NK-92 (cell line): ENCODE data around the gene WDR83.
"Not testable (repeated sequence)": the region's sequence is repeated elsewhere in the genome, so short reads cannot be mapped to it uniquely, and the experiment has no call there.

ENCODE experiments used
- DNase-seq: peaks from one replicate; lab custom pipeline; 2025; ENCODE audit not compliant: unreplicated experiment; lab: John Stamatoyannopoulos, UW

WDR83 gene

DNA sequence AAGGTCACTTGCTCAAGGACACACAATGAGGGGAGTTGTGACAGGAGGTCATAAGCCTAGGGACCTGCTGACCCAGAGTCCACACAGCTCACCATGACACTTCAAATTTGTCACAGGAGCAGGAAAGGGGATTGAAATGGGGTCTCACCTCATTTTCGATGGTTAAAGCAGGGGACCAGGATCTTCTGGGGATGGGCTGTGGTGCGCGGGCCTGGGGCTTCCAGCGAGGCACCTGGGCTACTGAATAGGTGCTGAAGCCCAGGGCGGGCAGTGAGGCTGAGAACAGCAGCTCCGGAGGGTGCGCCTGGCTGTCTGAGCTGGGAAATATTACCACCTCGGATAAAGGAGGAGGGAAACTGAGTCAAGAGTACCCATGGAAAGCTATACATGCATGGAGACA, 11.1 kb upstream of the WDR83 start:
- no peak for DNase-seq

DNA sequence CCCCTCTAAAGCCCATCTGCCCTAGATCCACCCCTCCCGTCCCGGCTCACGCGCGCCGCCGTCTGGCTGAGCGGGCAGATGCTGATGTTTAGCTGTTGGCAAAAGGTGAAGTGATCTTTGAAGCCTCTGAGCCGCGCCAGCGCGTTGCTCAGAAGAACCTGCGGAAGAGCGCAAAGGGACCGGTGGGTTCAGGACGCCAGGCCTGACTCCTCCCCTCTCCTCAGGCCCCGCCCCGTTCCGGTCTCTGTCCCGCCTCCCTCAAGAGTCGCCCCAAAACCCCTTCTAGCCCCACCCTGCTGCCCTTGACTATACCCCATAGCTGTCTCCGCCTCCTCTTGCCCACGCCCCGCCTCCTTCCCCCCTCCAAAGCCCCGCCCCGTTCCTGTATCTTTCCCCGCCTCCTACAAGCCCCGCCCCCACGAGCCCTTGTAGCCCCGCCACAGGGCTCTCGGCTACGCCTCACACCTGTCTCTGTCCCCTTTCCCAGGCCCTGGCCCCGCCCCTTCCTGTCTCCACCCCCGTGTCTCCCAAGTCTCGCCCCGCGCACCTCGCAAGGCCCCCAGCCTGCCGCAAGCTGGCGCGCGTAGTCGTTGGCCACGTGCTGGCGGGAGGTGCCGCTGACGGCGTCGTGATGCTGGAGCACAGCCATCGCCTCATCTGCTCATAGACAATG, 9.6 kb upstream of the WDR83 start:
- no peak for DNase-seq

DNA sequence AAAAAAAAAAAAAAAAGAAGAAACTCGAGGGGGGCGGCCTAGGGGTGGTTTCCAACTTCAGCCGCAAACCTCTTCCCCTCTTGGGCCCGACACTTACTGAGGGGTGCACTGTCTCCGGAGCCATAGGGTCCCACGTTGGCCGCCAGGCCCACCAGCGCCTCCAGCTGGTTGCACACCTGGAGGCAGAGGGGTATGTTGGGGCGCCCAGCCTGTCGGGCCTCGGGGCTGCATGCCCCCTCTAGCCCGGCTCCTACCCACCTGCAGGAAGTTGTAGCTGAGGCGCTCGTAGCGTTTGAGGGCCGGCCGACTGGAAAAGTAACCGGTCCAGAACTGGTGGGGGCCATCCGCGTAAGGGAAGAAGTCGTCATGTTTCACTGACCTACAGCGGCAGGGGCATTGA, 8.6 kb upstream of the WDR83 start:
- DNase-seq = no peak

DNA sequence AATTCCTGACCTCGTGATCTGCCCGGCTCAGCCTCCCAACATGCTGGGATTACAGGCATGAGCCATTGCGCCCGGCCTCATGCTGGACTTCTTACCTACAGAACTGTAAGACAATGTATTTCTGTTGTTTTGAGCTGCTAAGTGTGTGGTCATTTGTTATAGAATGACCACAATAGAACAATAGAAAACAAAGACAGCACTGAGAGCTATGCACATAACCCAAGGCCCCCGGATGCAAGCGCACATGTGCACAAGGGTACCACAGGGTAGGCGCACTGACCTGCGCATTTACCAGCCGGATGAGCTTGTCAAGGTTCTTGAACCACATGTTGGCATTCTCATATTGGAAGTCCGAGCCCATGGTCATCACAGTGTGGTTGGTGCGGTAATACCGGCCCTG, 5.6 kb upstream of the WDR83 start:
- no peak for DNase-seq

DNA sequence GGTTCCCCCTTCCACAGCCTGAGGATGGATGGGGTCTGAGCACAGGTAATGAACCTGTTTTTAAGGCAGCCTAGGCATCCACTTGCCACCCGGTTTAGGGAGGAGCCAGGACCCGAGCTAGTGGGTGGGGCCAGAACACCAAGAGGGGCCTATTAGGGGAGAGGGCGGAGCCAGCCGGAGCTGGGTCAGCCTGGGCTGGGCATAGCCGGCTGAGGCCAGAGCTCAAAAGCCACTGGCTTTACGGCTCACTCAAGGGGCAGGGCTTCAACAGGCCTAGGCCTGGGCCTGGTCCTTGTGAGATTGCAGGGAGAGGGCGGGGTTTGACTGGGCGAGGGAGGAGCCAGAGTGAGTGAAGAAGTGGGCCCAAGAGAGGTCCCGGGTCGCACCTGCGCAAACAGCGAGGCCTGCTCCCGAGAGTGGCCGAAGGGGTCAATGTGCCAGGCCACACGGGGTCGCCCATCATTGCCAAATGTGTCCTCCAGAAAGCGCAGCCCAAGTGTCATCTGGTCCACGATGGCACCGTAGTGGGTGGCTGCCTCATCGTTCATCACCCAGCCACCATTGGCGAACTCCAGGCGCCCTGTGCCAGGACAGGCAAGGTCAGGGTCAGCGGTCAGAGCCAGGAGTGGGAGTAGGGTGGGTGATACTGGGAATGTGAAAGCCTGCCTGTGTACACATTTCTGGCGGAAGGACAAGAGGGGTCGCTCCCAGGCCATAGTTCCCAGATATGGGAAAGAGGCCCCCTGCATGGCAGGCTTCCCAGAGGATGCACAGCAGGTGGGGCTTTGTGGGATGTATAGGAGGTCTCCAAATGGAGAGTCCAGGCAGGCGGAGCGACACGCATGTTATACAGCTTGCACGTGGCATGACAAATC, 2.0 kb upstream of the WDR83 start:
- DNase-seq = no peak

DNA sequence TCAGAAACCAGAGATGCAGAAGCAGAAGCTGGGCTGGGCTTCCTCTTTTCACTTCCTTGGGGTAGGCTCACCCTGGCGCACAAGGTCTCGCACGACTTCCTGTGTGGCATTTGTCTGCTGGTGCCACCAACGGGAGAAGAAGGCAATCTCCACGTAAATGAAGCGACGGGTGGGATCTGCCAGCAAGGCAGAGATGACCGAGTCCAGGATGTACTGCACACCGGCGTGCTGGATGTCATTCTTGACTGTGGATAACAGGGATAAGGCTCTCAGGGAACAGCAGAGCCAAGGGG, 1.4 kb upstream of the WDR83 start:
- no peak for DNase-seq

DNA sequence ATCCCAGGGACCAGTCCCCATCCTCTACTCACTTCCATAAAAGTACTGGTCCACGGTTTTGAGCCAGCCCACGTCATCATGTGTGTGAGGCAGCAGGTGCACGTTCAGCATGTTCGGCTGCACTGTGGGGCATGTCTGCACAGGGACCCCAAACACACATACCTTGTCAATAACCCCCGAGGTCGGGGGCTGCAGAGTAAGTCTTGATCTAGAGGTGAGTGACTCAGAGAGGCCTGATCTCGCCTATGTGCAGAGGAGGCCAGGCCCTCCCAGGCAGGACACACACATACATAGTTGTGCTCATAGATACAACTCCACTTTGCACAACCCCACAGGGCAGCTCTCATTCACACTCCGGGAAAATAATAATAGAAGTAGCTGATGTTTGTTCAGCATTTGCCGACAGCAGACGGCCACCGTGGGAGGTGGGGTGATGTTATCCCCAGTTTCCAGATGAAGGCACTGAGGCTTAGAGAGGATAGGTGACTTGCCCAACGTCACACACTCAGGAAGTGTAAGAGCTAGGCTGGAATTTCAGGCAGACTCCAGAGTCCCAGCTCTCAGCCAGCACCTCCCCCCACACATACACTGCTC, 839 bp upstream of the WDR83 start:
- no peak for DNase-seq

DNA sequence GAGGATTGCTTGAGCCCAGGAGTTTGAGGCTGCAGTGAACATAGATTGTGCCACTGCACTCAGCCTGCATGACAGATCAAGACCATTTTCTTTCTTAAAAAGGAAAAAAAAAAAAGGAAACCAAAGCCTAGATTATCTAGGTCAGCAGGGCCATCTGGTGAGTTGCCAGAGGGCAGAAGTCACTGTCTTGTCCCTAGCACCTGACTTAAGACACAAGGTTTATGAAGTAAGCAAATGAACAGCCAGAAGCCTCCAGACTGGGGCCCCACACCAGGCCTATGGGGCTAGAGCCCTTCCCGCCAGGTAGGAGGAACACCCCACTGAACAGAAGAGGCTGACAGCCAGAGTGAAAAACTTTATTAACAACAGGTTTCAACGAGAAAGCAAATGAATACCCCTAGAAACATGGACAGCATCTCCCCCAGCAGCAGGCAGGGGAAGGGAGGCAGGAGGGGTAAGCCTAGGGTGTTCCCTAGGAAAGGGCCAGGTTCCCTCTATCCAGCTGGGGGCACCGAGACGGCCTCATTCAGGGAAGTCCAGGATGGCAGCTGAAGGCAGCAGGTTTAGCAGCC, 1.2 kb downstream of the WDR83 start:
- DNase-seq = no peak

DNA sequence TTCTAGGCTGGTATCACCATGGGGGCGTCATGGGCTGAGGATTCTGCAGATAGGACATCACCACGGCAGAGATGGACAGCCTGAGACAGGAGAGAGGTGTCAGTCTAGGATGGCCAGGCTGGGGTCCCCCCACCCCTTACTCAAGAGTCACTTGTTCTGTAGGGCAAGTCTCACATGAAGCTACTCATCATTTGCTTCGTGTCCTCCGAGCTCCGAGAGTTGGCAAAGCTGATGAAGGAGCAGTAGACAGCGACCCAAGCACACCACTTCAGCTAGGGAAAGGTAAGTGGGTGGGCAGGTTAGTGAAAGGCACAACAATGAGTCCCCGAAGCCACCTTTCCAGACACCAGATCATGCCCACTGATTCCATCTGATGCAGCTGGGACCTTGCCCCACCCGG, 1.7 kb downstream of the WDR83 start:
- DNase-seq = no peak

DNA sequence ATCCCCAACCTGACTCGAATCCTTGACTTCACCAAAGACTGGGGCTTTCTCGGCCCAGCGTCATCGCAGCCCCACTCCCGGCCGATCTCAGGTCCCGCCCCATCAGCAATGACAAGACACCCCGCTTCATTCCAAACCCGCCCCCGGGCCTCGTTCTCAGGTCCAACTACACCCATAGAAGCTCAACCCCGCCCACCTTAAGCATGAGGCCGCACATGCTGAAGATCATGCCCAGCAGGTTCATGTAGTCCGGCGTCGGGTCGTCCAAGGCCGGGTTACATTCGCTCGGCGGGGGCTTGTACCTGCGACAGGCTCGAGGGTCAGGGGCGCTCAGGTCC, 2.3 kb downstream of the WDR83 start:
- no peak for DNase-seq

DNA sequence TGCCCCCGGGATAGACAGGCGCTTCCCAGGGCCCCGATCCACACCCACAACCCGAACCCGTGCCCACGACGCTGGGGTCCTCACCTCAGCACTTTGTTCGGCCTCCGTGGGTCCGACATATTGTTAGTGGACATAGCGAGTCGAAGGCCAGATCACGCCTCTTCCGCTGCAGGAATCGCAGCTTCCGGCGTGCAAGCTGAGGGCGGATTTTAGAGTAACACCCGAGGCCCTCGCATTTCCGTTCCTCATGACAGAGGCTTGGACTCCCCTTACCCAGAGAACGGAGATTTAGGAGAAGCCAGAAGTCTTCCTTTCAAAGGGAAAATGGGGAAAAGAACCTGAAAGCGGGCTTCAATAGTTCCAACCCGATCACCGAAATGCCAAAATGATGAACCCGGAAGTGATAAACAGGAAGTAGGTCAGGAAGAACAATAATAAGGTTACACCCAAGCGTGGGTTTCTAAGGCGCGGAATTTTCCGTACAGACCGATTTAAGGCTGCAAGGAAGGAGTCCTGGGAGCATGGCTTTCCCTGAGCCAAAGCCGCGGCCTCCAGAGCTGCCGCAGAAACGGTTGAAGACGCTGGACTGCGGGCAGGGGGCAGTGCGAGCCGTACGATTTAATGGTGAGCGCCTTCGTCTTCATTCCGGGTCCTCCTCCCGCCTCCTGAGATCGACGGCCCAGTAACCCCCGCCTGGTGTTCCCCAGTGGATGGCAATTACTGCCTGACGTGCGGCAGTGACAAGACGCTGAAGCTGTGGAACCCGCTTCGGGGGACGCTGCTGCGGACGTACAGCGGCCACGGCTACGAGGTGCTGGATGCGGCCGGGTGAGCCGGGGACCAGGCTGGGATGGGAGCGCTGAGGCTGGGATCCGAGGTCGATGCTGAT, 2.9 kb downstream of the WDR83 start:
- no peak for DNase-seq

DNA sequence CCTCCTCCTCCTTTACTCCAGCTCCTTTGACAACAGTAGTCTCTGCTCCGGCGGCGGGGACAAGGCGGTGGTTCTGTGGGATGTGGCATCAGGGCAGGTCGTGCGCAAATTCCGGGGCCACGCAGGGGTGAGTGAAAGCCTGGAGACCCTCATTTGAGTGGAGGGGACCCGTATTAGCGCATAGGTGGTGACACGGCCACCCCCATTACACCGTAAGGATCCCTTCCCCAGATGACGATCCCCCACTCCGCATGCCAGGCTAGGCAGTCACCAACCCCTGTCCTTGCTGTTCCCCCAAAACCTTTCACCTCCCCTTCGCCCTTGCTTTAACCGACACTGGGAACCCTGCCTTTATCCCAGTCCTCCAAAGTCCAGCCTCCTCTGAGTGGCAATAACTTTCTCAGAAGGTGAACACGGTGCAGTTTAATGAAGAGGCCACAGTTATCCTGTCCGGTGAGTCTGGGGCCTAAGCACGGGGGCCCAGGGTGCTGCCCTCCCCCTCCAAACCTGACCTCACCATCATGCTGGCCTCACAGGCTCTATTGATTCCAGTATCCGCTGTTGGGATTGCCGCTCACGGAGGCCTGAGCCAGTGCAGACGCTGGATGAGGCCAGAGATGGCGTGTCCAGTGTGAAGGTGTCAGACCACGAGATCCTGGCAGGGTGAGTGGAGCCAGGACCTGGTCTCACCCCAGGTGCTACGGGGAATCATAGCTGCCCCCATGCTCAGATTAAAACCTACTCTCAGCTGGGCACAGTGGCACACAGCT, 3.7 kb downstream of the WDR83 start:
- no peak for DNase-seq

DNA sequence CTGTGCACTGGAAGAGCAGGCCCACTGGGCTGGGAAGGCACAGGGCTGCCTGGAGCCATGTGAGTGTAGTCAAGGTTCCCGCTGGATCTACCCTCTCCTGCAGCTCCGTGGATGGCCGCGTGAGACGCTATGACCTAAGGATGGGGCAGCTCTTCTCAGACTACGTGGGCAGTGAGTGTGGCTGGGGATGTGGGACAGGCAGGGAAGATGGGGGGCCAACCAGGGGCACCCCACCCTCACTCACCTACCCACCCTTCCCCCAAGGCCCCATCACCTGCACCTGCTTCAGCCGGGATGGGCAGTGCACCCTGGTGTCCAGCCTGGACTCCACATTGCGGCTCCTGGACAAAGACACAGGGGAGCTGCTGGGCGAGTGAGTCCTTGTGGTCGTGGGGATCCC, 6.1 kb downstream of the WDR83 start:
- DNase-seq = no peak

DNA sequence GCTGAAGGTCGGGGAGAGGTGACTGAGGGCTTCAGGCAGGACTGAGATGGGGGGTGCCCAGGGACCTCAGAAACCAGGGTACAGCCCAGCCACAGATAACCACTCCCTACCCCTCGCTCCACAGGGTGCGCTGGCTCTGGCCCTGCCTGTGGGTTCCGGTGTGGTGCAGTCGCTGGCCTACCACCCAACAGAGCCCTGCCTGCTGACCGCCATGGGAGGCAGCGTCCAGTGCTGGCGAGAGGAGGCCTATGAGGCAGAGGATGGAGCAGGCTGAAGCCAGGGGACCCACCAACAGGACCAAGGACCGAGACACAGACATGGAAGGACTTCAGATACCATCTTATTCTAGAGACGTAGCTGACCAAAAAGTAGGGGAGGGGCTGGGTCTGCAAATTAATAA, 8.8 kb downstream of the WDR83 start:
- DNase-seq = no peak

DNA sequence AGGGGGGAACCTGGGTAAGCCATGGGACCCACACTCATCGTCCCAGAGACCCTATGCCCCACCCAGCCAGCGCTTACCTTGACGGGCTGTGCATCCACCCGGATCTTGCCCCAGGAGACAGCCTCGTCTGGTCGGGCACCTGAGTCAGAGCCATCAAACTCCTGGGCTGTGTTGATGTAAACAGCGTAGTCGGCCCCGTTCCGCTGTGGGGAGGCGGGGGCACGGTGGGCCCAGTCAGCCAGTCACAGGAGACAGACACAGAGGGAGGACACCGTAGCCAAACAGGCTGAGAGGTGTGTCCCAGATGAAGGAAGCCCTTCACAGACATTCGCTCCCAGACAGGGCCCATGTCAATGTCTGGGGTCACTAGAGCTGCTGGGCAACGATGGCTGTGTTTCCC, 9.3 kb downstream of the WDR83 start:
- DNase-seq = no peak

DNA sequence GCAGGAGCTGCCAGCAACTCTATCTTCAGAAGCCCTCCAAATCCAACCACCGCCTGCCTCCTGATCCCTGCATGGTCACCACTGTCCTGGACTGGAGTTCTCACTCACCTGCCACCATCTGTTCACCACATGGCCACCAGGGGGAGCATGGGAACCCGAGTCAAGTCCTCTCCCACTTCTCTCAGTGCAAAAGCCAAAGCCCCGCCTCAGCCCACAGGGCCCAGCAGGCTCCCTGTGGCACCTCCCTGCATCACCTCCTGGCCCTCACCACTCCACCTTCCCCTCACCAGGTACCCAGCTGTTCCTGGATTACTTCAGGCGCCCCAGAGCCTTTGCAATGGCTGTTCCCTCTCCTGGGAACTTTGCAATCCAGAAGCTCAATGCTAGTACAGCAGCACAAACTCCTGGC, 9.8 kb downstream of the WDR83 start:
- DNase-seq = no peak

DNA sequence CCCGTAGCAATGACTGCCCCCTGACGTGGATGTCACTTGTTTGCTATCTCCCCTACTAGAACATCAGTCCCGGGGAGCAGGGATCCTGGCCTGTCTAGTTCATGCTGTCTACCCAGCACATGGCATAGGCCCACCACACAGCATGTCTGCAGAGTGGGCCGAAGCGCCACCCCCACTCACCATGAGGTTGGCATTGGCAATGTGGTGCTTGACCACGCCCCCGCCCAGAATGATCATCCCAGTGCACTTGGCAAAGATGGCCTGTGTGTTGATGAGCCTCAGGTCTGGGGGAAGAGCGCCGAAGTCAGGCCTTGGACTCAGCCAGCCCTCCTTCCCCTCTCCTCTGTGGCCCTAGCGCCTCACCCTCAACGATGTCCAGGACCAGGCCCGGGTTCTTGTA, 10.3 kb downstream of the WDR83 start:
- no peak for DNase-seq

DNA sequence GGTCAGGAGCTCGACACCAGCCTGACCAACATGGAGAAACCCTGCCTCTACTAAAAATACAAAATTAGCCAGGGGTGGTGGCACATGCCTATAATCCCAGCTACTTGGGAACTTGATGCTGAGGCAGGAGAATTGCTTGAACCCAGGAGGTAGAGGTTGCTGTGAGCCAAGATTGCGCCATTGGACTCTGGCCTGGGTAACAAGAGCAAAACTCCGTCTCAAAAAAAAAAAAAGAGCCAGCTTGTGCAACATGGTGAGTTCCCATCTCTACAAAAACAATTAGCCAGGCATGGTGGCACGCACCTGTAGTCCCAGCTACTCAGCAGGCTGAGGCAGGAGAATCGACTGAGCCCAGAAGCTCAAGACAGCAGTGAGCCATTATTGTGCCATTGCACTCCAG, 11.4 kb downstream of the WDR83 start:
- DNase-seq = not testable (repeated sequence)

DNA sequence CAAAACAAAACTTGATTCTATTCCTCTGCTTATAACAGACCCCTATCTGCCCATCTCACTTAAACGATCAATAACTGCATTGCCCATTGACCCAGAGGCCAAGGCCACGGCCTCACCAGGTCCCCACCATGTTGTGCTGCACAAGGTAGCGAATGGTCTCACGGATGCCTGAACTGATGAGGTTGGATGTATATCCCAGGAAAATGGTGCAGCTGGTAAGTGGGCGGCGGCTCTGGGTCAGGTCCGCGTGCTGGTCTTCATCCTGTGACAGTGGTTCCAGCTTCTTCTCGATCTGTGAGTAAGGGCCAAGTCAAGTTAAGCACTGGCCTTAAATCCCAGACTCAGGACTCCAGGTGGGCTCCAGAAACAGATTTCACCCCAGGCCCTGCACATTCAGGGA, 13.4 kb downstream of the WDR83 start:
- no peak for DNase-seq
